Measurements from ENCODE around the gene AIG1.
"Not testable (repeated sequence)": the region's sequence is repeated elsewhere in the genome, so short reads cannot be mapped to it uniquely, and the experiment has no call there.

AIG1 gene
- total RNA-seq, result 2.2 to 6.1 (median 4.1) reads per million in 18 experiments

GRCh38 chr6:143060806-143061596 is at the start of gene AIG1:
TSS of gene AIG1 (plus strand) at chr6:143060889. CDS start at chr6:143060926, 37 bp downstream.
- no peak for DNase-seq

GRCh38 chr6:143014764-143015163 is 45.9 kb upstream of the AIG1 start:
- DNase-seq, result no peak

- no peak for DNase-seq
Measured at GRCh38 chr6:143015300-143015706, 45.4 kb upstream of the AIG1 start.

GRCh38 chr6:143018955-143019354 is 41.7 kb upstream of the AIG1 start:
- DNase-seq, result no peak

- DNase-seq, result not testable (repeated sequence)
Measured at GRCh38 chr6:143020862-143021261, 39.8 kb upstream of the AIG1 start.

- DNase-seq, result no peak
Measured at GRCh38 chr6:143021543-143021942, 39.1 kb upstream of the AIG1 start.

GRCh38 chr6:143022587-143022986 is 38.1 kb upstream of the AIG1 start:
- DNase-seq, result no peak

GRCh38 chr6:143023695-143024094 is 37.0 kb upstream of the AIG1 start:
- no peak for DNase-seq

- DNase-seq, result no peak
Measured at GRCh38 chr6:143024977-143025376, 35.7 kb upstream of the AIG1 start.

GRCh38 chr6:143026696-143027449 is 33.8 kb upstream of the AIG1 start:
- peak; percentile 38 to 51 for DNase-seq

GRCh38 chr6:143034689-143035334 is 25.9 kb upstream of the AIG1 start:
- no peak for DNase-seq

GRCh38 chr6:143037470-143037869 is 23.2 kb upstream of the AIG1 start:
- no peak for DNase-seq

GRCh38 chr6:143038833-143039232 is 21.9 kb upstream of the AIG1 start:
- DNase-seq, result no peak

GRCh38 chr6:143039548-143039947 is 21.1 kb upstream of the AIG1 start:
- no peak for DNase-seq

GRCh38 chr6:143040018-143040417 is 20.7 kb upstream of the AIG1 start:
- DNase-seq, result no peak

- not testable (repeated sequence) for DNase-seq
Measured at GRCh38 chr6:143044345-143044744, 16.3 kb upstream of the AIG1 start.

- DNase-seq, result no peak
Measured at GRCh38 chr6:143049611-143050010, 11.1 kb upstream of the AIG1 start.

GRCh38 chr6:143050509-143050908 is 10.2 kb upstream of the AIG1 start:
- DNase-seq, result no peak

GRCh38 chr6:143052282-143052681 is 8.4 kb upstream of the AIG1 start:
- DNase-seq, result no peak

GRCh38 chr6:143053856-143054255 is 6.8 kb upstream of the AIG1 start:
- DNase-seq, result no peak

- DNase-seq, result no peak
Measured at GRCh38 chr6:143054329-143054728, 6.4 kb upstream of the AIG1 start.

- no peak for DNase-seq
Measured at GRCh38 chr6:143055213-143055612, 5.5 kb upstream of the AIG1 start.

GRCh38 chr6:143055891-143056290 is 4.8 kb upstream of the AIG1 start:
- no peak for DNase-seq

Data from inflammatory macrophage (primary cell).